GM12878 (cell line): ENCODE data around the gene SELENOP. TPM values are rescaled to one million over a fixed set of nuclear protein-coding genes. Genes with fewer than 3 reads are reported as not detected.

Source experiments
- ATAC-seq: fragments of 200-7000 bp; cut with Tn5 transposase; 3 replicates; pipeline ENCODE4 v1.9.1; 2020; ENCODE audit warnings: mild to moderate bottlenecking, moderate library complexity
- BruUV-seq: library from RNA; stranded (reverse); fragments of 400-500 nt; replicated peaks from 2 replicates; lab custom pipeline; 2021; lab: Mats Ljungman, UMichigan
- CTCF ChIA-PET: fragments of 300-600 bp; sonication (Branson Sonifier 250); formaldehyde crosslinking; extraction: SDS; loops from one replicate; lab custom pipeline; 2021; ENCODE audit warnings: inconsistent platforms; lab: Yijun Ruan, JAX
- POLR2A ChIA-PET: fragments of 350-600 bp; formaldehyde crosslinking; extraction: SDS; loops from one replicate; lab custom pipeline; 2021; ENCODE audit warnings: inconsistent platforms; lab: Charles Lee
- RAD21 ChIA-PET: fragments of 300-600 bp; sonication (Branson Sonifier 250); formaldehyde crosslinking; loops from one replicate; lab custom pipeline; 2023; ENCODE audit warnings: antibody characterized with exemption; ENCODE audit not compliant: unreplicated experiment; lab: Charles Lee
- SMC1A ChIA-PET: fragments of 300-600 bp; sonication (Branson Sonifier 250); formaldehyde crosslinking; loops from one replicate; lab custom pipeline; 2023; ENCODE audit not compliant: unreplicated experiment, uncharacterized antibody; lab: Charles Lee
- DNase-seq: peaks from one replicate; pipeline ENCODE4 v3.0.0-alpha.2; 2011; ENCODE audit warnings: low read depth, low spot score
- FAIRE-seq: peaks from 3 replicates; lab custom pipeline; 2011; peaks lifted over from hg19 to GRCh38; lab: Jason Lieb, UNC
- H2AFZ ChIP-seq: 2 replicates; pipeline ENCODE4 v1.6.0; 2011; ENCODE audit warnings: low read depth, low read length, control low read depth; ENCODE audit not compliant: control insufficient read depth
- H3K27ac ChIP-seq: 2 replicates; pipeline ENCODE4 v1.5.1; 2011; ENCODE audit warnings: control low read depth; ENCODE audit not compliant: control insufficient read depth, insufficient read depth
- H3K27me3 ChIP-seq, 2 experiments: replicated peaks in 1 of 2; 2 replicates each; pipeline versions ENCODE4 v1.6.0 to v1.6.1; 2011; ENCODE audit warnings: low read length in 1 of 2; ENCODE audit not compliant: control insufficient read depth in 2 of 2, insufficient read depth in 2 of 2
- H3K36me3 ChIP-seq, 2 experiments: 2 replicates each; pipeline ENCODE4 v1.5.1; 2011; ENCODE audit warnings: low read length in 1 of 2; ENCODE audit not compliant: control insufficient read depth in 2 of 2, insufficient read depth in 2 of 2
- H3K4me1 ChIP-seq: 2 replicates; pipeline ENCODE4 v1.6.1; 2011; ENCODE audit warnings: mild to moderate bottlenecking, low read length, moderate library complexity, mixed read lengths; ENCODE audit not compliant: control insufficient read depth, insufficient read depth
- H3K4me2 ChIP-seq: 2 replicates; pipeline ENCODE4 v1.6.0; 2011; ENCODE audit warnings: control low read depth; ENCODE audit not compliant: control insufficient read depth, insufficient read depth
- H3K4me3 ChIP-seq: fragments of 200-600 bp; sonication (generic); 2 replicates; pipeline ENCODE4 v1.5.1; 2016
- H3K79me2 ChIP-seq: 2 replicates; pipeline ENCODE4 v1.6.0; 2011; ENCODE audit warnings: low read length; ENCODE audit not compliant: control insufficient read depth, insufficient read depth
- H3K9ac ChIP-seq: 2 replicates; pipeline ENCODE4 v1.8.0; 2011; ENCODE audit warnings: low read length, control low read depth, mixed read lengths; ENCODE audit not compliant: control insufficient read depth, insufficient read depth
- H3K9me3 ChIP-seq: replicated peaks from 3 replicates; pipeline ENCODE4 v1.5.1; 2011; ENCODE audit warnings: mild to moderate bottlenecking, low read length; ENCODE audit not compliant: control insufficient read depth, insufficient read depth
- H4K20me1 ChIP-seq: 2 replicates; pipeline ENCODE4 v1.6.0; 2011; ENCODE audit not compliant: control insufficient read depth, insufficient read depth
- IKZF1 ChIP-seq: fragments of 450-650 bp; conservative IDR thresholded peaks from 2 replicates; pipeline ENCODE4 v1.6.1; 2017; ENCODE audit warnings: antibody characterized with exemption, mild to moderate bottlenecking
- KAT2A ChIP-seq: conservative IDR thresholded peaks from 2 replicates; pipeline ENCODE4 v1.6.1; 2011; ENCODE audit warnings: low read depth, low read length; ENCODE audit not compliant: control insufficient read depth
- NR2C1 ChIP-seq: fragments of 450-650 bp; IDR thresholded peaks from 2 replicates; pipeline ENCODE4 v1.6.1; 2017; ENCODE audit warnings: antibody characterized with exemption, mild to moderate bottlenecking, moderate library complexity
- SKIL ChIP-seq: fragments of 450-650 bp; IDR thresholded peaks from 2 replicates; pipeline ENCODE4 v1.6.1; 2017; ENCODE audit warnings: mild to moderate bottlenecking, low read depth, inconsistent platforms; ENCODE audit not compliant: poor library complexity, severe bottlenecking
- SPI1 ChIP-seq: IDR thresholded peaks from 2 replicates; pipeline ENCODE4 v1.6.1; 2011; ENCODE audit warnings: low read depth, mild to moderate bottlenecking, low read length, moderate library complexity, borderline replicate concordance; ENCODE audit not compliant: insufficient read depth
- ZBTB40 ChIP-seq: fragments of 450-650 bp; IDR thresholded peaks from 2 replicates; pipeline ENCODE4 v1.6.1; 2016; ENCODE audit warnings: mild to moderate bottlenecking, moderate library complexity, borderline replicate concordance
- whole genome bisulfite sequencing: methylation state at CpG from one replicate; pipeline ENCODE4 v1.1.6; 2016; ENCODE audit warnings: low lambda C conversion rate; ENCODE audit not compliant: insufficient replicate concordance, insufficient coverage; ENCODE audit errors: missing lambda C conversion rate; 5-methylcytosine and 5-hydroxymethylcytosine counted together
- in situ Hi-C: fragments of 300-500 bp; cut with MboI; formaldehyde crosslinking; loops from 9 replicates; pipeline ENCODE4 v1.14.3; 2018; ENCODE audit warnings: mixed read lengths
- intact Hi-C: fragments of 100-400 bp; cut with micrococcal nuclease; formaldehyde crosslinking; loops from one replicate; pipeline ENCODE4 v1.14.2; 2022; ENCODE audit not compliant: unreplicated experiment
- polyA plus RNA-seq, 11 experiments: library from polyadenylated mRNA; depleted of rRNA in 4 of 11; unstranded in 6 of 11; stranded (reverse) in 5 of 11; fragments of >200 nt; fragmentation: Nextera tagmentation in 4 of 11; fragmentation: Illumina TruSeq in 1 of 11; extraction: Ambion mirVana in 4 of 11; extraction: Trizol in 1 of 11; gene quantifications; 1 replicate in 1 of 11; 2 replicates in 10 of 11; pipeline versions ENCODE4 v1.2.1 to v1.2.3, GENCODE V29; 2011 to 2016; ENCODE audit warnings: inconsistent platforms in 2 of 11, missing spikeins in 2 of 11, low read depth in 1 of 11
- total RNA-seq, 4 experiments: library from RNA; depleted of rRNA in 3 of 4; stranded (reverse); fragments of >200 nt in 3 of 4; fragmentation: Illumina TruSeq in 1 of 4; extraction: Trizol in 1 of 4; gene quantifications; 2 replicates each; pipeline versions ENCODE4 v1.2.1 to v1.2.3, GENCODE V29; 2013 to 2021

SELENOP gene
- total and polyA plus RNA-seq, 10 of the 15 experiments (the other 5 are each of a cell fraction or from before 2014, with no cell fraction given) = 0.08 to 5.1 (median 0.88) TPM; not detected in 3

DNA sequence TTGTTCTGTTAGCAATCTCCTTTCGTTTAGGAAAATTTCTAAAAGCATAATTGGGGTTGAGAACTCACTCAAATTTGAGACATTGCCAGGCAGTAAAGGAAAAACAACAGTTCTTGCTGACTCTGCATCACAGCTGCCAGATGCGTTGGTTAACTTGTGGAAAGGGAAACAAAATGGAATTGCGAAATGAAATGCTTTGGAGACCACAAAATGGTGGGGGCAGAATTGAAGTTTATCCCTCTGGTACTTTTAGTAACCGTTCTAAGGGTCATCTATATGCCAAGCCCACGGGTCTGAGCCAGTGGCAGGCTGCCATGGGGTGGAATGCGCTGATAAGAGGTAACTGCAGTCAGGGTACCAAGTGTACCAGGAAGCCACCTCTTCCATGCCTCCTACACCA, 28.6 kb upstream of the SELENOP start:
- Histone ChIP-seq H3K27ac (no peak overlapping the region), H4K20me1 (no peaks in the 10 kb centered on the region), H3K4me3 (no peak overlapping the region), H3K9me3 (no peaks in the 10 kb centered on the region), H2AFZ (no peak overlapping the region), H3K4me1 (no peaks in the 10 kb centered on the region), H3K4me2 (no peak overlapping the region), H3K9ac (no peak overlapping the region), H3K36me3 (no peaks in the 10 kb centered on the region), H3K79me2 (no peaks in the 10 kb centered on the region), H3K27me3 (0 out of 4 replicates have a peak, but pooled peaks cover 0 to 2% of the 10 kb centered on the region in 2 experiments)
- RAD21 ChIA-PET = interaction anchor here (1.4 to 1.5 kb wide), 2 partner anchors 50 to 65 kb away, joined by 3 to 4 read pairs; no protein-coding TSS in a partner anchor
- TF ChIP-seq IKZF1 (no peak), SKIL (no peak)
- in situ Hi-C loops (no loop called here), intact Hi-C loops (no loop called here)
- POLR2A ChIA-PET = interaction anchor here (2.4 kb wide), 1 partner anchor 14 kb away, joined by 7 read pairs; no protein-coding TSS in a partner anchor
- ATAC-seq = no peak
- no TSS peak for BruUV-seq
- no peak for FAIRE-seq
- SMC1A ChIA-PET = interaction anchor here (0.6 to 1.8 kb wide), 5 partner anchors 10 to 1016 kb away, joined by 3 to 5 read pairs (median 3); no protein-coding TSS in a partner anchor
- no peak for DNase-seq
- CTCF ChIA-PET = interaction anchor here (0.9 to 1.1 kb wide), 3 partner anchors 16 to 29 kb away, joined by 3 to 4 read pairs (median 3); no protein-coding TSS in a partner anchor
- WGBS = 9% methylated on average over 6 of the region's 6 CpGs

DNA sequence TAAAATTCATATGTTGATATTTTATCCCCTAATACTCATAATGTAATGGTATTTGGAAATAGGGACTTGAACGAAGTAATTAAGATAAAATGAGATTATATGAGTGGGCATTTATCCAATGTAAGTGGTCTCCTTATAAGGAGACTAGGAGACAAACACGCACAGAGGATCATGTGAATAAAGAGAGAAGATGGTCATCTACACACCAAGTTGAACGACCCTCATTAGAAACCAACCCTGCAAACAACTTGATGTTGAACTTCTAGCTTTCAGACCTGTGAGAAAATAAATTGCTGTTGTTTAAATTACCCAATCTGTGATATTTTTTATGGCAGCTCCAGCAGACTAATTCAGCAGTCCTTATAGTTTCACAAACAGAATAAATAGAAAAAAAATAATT, 27.5 kb upstream of the SELENOP start:
- no TSS peak for BruUV-seq
- ChIA-PET RAD21 (no interaction called here), SMC1A (interaction anchor here (1.4 kb wide), 1 partner anchor 12 kb away, joined by 4 read pairs; no protein-coding TSS in a partner anchor), CTCF (no interaction called here), POLR2A (interaction anchor here (2.4 kb wide), 1 partner anchor 13 kb away, joined by 7 read pairs; no protein-coding TSS in a partner anchor)
- in situ Hi-C loops = no loop called here
- no peaks in the 10 kb centered on the region for H3K36me3 ChIP-seq
- H3K79me2 ChIP-seq = no peaks in the 10 kb centered on the region
- H2AFZ ChIP-seq = no peak overlapping the region
- no peaks in the 10 kb centered on the region for H3K9me3 ChIP-seq
- H3K27me3 ChIP-seq = 0 out of 4 replicates have a peak, but pooled peaks cover 0 to 2% of the 10 kb centered on the region in 2 experiments
- no peak overlapping the region for H3K27ac ChIP-seq
- H3K4me3 ChIP-seq = no peak overlapping the region
- 30% methylated on average over 3 of the region's 3 CpGs for WGBS
- intact Hi-C loops = no loop called here
- no peak for FAIRE-seq
- no peak for ATAC-seq
- H4K20me1 ChIP-seq = no peaks in the 10 kb centered on the region
- DNase-seq = no peak
- no peak overlapping the region for H3K4me2 ChIP-seq
- no peak overlapping the region for H3K9ac ChIP-seq
- H3K4me1 ChIP-seq = no peaks in the 10 kb centered on the region
- TF ChIP-seq KAT2A (no peak), SPI1 (no peak), ZBTB40 (no peak), NR2C1 (no peak)
